ENCODE measurements around the gene SP1.

DNA sequence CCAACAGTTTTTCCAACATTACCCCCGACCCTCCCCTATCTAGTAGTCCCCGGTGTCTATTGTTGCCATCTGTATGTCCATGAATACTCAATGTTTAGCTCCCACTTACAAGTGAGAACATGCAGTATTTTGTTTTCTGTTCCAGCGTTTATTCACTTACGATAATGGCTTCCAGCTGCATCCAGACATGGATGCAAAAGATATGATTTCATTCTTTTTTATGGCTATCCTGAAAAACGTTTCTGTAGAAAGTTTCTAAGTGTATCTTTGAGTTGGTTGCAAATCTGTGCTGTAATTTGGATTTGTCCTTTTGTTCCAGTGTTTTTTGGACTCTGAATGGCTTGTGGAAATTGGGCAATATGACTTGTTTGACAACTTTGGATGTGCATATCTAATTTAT lies 11.7 kb downstream of the SP1 start:
- TF ChIP-seq POLR2AphosphoS5 (IDR thresholded peaks at IDR 0.05), result no peak
- TF ChIP-seq, protein P1, sequence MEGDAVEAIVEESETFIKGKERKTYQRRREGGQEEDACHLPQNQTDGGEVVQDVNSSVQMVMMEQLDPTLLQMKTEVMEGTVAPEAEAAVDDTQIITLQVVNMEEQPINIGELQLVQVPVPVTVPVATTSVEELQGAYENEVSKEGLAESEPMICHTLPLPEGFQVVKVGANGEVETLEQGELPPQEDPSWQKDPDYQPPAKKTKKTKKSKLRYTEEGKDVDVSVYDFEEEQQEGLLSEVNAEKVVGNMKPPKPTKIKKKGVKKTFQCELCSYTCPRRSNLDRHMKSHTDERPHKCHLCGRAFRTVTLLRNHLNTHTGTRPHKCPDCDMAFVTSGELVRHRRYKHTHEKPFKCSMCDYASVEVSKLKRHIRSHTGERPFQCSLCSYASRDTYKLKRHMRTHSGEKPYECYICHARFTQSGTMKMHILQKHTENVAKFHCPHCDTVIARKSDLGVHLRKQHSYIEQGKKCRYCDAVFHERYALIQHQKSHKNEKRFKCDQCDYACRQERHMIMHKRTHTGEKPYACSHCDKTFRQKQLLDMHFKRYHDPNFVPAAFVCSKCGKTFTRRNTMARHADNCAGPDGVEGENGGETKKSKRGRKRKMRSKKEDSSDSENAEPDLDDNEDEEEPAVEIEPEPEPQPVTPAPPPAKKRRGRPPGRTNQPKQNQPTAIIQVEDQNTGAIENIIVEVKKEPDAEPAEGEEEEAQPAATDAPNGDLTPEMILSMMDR (IDR thresholded peaks at IDR 0.05 in 8 of 11, conservative IDR thresholded peaks at IDR 0.05 in 3 of 11), result no peak
- TF ChIP-seq POLR2A (IDR thresholded peaks at IDR 0.05), result no peak
